GM18868 (cell line): Measurements from ENCODE around the gene GMDS.

Experiments used
- ATAC-seq: cut with Tn5 transposase; IDR thresholded peaks from one replicate; pipeline ENCODE4 v1.9.1; 2021; ENCODE audit warnings: mild to moderate bottlenecking, moderate library complexity; ENCODE audit not compliant: unreplicated experiment

GMDS gene

DNA sequence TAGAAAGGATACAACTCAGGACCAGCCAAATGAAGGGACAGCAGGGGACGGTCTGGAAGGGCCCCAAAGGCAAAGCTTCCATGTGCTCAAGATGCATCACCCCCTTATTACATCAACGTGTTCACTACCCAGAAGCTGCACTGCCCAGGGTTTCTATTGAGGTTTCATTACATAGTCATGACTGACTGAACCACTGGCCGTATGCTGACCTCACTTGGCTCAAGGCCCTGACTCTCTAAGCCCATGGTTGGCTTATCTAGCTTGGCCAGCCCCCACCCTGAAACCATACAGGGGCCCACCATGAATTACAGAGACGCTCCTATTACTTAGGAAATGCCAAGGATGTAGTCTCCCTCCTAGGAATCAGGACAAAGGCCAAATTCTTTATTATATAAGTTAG, 456.3 kb downstream of the GMDS start:
- ATAC-seq, result no peak

- ATAC-seq, result no peak
Measured at GRCh38 chr6:1787894-1788293, 457.5 kb downstream of the GMDS start.

GRCh38 chr6:1786455-1787453, 458.7 kb downstream of the GMDS start:
- no peak for ATAC-seq

- ATAC-seq, result no peak
Measured at GRCh38 chr6:1784422-1784884, 461.0 kb downstream of the GMDS start.

GRCh38 chr6:1781817-1782184, 463.6 kb downstream of the GMDS start:
- no peak for ATAC-seq

DNA sequence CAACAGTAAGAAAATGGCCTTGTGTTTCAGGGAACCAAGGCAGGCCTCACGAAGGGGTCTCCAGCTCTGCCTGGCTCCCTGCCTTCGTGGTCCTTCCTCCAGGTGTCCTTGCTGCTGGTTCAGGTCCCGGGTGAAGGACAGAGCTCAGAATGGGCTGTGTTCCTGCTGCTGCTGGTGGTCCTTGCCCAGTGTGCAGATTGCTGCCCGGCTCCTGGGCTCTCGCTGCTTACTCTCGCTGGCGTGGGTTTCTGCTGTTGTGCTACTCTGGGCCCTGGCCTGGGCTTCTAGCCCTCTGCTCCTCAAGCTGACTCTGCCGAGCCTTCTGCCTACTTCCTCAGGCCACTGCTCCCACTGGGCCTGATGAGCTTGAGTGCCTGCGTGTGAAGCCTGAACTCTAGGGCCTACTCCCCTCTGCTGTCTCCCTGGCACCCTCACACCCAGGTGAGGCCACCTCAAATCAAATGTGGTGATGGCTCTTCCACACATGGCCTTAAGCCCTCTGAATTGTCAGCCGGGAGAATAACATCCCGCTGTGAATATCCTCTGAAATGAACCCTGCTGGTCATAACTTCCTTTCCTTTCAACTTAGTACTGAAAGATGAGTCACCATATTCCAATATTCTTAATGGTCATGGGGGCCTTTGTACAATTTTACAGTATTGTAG, 464.1 kb downstream of the GMDS start:
- no peak for ATAC-seq

GRCh38 chr6:1780251-1780867, 465.0 kb downstream of the GMDS start:
- ATAC-seq, result no peak

- ATAC-seq, result no peak
Measured at GRCh38 chr6:1778686-1779235, 466.6 kb downstream of the GMDS start.

GRCh38 chr6:1777921-1778685, 467.3 kb downstream of the GMDS start:
- no peak for ATAC-seq

GRCh38 chr6:1775441-1775840, 470.0 kb downstream of the GMDS start:
- no peak for ATAC-seq

GRCh38 chr6:1774226-1774915, 471.0 kb downstream of the GMDS start:
- no peak for ATAC-seq

DNA sequence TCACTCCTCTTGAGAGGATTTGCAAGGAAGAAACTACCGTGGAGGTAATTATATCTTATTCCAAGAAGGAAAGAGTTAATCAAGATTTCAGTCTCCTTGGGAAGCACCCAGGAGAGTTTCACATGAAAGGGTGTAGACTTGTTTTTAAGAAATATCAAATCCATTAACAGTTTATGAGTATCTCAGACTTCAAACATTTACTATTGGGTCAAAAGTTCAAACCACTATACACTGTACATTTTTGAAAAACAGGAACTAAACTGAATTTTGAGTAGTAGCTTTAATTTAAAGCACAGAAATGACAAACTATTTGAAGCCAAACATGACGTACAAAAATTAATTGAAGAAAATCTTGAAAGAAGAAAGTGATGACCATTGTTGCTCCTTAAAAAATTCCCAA, 471.7 kb downstream of the GMDS start:
- ATAC-seq, result no peak

DNA sequence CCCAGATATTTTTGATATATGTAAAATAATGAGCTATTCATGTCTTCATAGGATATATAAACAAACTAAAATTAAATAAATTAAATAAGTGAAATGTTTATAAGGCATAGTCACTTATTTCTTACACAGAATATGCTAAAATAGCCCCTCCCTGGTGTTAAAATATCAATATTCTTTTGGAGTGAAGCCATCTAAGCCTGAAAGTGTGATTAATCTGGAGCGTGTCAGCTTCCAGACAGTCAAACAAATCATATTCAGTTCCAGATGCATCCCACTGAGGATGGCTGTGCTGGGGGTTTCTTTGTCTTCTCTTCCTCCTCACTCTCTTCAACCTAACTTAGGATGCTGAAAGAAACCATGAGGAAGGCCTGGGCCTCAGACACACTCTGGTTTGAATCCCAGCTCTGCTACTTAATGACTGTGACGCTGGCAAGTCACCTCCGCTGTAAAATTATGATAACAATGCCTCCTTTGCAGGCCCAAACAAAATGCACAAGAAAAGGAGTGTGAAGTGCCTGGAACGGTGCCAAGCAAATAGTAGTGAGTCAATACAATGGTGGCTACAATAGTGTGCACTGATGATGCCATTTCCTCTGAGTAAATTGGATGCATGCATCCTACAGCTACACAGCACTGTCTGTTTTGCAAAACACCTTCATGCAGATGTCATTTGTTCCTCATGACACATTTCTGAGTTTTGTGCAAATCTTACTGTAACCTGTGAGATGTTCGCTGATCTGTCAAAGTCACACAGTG, 474.3 kb downstream of the GMDS start:
- ATAC-seq, result no peak

DNA sequence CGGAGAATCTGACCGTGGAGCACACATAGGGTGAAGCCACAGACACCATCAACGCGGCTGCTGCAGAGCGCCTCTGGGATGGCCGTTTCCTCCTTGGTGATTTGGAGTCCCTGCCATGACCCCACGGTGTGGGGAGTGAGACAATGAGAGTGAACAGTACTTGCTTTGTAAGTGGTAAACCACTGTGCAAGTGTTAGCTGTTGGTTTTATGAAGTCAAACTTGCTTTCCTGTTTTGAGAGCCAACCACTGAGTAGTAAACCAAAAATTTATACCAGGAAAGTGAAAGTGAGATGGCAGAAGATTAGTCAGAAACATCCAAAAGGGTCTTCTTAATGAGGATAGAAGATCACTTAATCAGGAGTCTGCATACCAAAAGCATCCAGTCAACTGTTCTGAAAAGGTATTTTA, 475.0 kb downstream of the GMDS start:
- no peak for ATAC-seq

DNA sequence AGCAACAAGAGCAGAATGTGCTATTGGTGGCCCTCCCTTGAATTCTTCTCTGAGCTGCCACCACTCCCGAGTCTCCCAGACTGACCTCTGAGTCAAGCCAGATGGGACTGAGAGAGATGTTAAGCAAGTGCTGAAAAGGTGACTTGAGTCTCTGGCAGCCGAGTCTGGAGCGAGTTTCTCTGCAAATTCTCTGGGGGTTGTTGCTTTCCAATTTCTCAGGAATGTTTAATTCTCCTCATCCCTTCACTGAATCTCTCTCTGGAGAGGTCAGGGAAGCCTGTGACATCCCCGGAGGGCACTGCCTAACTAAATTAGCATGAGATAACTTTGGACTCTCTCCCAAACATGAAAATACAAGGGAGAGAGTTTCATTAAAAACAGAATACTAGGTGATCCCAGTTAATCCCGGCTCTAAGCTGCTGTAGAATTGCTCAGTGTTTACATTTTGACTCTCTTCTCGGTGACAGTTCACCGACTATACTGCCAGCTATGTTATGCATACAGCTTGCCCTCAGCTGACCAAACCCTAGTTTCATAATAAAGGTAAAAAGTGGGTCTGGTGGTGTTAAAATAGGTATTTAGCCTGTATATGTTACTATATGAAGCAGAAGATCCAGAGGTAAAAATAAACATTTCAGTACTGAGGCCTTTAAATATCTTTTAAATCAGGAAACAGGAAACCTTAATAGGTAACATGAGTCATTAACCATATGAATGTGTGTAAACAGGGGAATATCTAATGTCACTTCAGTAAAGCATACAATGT, 477.7 kb downstream of the GMDS start:
- ATAC-seq, result no peak

- ATAC-seq, result no peak
Measured at GRCh38 chr6:1766654-1767053, 478.8 kb downstream of the GMDS start.

DNA sequence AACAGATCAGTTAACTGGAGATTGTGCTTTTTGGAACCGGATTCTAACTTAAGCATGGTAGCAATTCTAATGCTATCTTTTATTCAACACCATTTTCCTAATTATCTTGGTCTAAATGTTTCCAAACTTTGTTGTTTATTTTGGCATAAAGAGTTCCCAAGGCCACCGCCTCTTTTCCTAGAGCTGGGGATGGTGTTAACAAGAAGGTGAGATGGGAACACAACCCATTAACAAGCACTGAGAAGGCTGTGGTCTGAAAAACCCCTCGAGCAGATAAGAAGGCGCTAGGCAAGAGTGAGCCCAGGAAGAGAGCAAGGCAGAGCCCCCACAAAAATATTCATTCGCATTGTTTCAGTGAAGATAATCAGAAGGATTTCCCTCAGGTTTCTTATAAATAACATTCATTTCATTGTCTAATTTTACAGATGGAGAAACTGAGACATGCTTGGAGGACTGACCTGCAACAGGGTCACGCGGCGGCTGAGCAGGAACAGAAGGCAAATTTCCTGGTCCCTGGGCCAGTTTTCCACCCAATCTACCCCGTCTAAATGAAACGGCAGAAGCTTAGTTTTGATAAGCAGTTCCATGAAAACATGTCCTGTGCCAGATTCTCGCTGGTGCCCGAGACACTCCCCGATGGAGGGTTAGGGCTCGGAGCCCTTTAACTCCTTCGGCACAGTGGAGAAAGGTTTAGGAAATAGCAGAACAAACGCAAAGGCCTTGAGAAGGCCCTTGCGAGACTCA, 480.1 kb downstream of the GMDS start:
- ATAC-seq, result no peak
